8988T (cell line): Measurements from ENCODE around the gene GRHPR.
"Not testable (repeated sequence)": the region's sequence is repeated elsewhere in the genome, so short reads cannot be mapped to it uniquely, and the experiment has no call there.

Experiments
- DNase-seq: peaks from one replicate; pipeline ENCODE4 v3.0.0; 2011

The GRHPR gene

DNA sequence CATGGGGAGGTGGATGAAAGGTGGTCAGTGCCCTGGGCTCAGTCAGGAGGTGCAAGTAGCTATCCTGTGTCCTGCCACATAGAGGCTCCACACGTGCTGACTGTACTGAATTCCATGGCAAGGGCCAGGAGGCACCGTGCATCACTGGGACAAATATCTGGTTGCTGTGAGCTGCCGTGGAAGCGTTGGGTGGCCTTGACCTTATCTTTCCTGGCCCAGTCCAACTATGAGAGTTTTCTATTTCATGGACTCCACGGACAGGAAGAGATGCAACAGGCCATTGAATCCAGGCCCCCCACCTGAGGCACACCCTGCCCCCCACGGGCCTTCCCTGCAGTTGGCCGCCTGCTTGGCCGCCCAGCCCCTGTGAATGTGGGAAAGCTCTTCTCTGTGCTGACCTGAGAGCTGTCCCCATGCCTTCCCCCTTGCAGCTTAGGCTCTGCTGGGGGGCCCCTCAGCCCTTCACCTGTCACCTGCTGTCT is 1.7 kb downstream of the GRHPR start:
- no peak for DNase-seq

DNA sequence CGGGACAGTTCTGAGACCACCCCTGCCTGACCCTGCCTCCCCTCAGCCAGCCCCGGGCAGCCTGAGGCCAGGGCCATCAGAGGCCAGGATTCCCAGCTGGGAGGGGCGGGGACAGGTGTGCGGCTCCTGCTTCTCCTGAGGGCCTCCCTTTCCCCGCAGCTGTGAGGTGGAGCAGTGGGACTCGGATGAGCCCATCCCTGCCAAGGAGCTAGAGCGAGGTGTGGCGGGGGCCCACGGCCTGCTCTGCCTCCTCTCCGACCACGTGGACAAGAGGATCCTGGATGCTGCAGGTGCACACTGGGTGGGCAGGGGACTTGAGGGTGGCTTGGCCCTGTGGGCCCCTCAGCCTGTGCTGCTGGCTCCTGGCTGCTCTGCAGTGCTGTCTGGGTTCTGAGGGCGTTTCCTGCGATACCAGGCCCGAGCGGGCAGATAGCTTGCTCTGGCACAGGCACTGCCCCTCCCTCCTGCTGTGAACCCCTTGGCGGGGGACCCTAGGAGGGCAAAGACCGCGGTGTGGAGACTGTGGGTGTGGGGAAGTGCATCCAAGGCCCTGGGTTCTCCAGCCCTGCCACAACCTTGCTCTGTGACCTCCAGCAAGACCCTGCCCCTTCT is 2.3 kb downstream of the GRHPR start:
- DNase-seq, result no peak

DNA sequence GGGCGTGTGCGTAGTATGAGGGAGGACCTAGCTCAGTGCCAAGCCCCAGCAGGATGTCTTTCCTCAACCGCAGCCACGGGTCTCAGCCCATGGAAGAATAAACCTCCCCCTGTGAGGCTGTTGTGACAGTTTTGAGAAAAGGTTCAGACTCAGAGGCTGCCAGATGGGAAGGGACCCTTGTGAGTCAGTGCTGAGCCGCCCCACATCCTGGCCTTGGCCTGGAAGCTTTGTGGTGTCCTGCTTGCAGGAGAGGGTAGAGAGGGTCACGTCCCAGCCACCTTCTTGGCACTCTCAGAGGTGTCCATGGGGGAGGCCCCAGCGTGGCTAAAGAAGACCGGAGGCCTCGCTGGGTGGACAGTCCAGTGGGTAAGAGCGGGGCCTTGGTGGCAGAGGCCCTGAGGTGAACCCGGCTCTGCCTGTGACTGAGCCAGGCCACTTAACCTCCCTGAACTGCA is 2.8 kb downstream of the GRHPR start:
- DNase-seq, result no peak

DNA sequence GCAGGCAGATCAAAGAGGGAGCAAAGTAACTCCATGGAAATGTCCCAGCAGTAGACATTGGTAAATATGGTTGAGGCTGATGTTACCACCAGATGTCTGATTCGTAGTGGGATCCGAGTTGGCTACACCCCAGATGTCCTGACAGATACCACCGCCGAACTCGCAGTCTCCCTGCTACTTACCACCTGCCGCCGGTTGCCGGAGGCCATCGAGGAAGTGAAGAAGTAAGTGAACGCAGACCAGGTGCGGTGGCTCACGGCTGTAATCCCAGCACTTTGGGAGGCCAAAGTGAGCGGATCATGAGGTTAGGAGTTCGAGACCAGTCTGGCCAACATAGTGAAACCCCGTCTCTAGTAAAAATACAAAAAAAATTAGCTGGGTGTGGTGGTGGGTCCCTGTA is 3.9 kb downstream of the GRHPR start:
- not testable (repeated sequence) for DNase-seq

DNA sequence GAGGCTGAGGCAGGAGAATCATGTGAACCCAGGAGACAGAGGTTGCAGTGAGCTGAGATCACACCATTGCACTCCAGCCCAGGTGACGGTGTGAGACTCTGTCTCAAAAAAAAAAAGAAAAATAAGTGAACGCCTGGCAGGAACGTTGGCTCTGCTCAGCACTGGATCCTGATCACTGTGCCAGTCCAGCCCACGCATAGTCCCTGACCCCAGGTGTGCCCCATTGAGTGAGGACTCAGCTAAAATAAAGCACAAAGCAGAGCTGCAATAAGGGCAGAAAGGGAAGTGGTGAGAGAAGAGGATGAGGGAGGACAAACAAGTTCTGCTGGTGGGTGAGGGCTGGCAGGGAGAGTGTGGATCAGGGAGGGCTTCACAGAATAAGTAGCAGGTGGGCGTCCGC is 4.3 kb downstream of the GRHPR start:
- no peak for DNase-seq

DNA sequence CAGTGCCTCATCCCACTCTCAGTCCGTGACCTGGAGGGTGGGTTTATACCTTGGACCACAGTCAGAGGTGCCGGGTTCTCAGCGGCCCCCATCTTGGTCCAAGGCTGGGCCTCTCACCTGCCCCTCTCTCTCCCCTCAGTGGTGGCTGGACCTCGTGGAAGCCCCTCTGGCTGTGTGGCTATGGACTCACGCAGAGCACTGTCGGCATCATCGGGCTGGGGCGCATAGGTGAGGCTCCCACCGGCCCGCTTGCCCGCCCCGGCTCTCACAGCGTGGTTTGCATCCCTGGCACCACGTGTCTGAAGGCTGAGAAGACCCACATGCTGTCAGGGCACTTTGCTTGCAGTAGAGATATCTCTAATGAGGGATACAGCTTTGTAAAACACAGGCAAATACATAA is 5.8 kb downstream of the GRHPR start:
- DNase-seq, result no peak

DNA sequence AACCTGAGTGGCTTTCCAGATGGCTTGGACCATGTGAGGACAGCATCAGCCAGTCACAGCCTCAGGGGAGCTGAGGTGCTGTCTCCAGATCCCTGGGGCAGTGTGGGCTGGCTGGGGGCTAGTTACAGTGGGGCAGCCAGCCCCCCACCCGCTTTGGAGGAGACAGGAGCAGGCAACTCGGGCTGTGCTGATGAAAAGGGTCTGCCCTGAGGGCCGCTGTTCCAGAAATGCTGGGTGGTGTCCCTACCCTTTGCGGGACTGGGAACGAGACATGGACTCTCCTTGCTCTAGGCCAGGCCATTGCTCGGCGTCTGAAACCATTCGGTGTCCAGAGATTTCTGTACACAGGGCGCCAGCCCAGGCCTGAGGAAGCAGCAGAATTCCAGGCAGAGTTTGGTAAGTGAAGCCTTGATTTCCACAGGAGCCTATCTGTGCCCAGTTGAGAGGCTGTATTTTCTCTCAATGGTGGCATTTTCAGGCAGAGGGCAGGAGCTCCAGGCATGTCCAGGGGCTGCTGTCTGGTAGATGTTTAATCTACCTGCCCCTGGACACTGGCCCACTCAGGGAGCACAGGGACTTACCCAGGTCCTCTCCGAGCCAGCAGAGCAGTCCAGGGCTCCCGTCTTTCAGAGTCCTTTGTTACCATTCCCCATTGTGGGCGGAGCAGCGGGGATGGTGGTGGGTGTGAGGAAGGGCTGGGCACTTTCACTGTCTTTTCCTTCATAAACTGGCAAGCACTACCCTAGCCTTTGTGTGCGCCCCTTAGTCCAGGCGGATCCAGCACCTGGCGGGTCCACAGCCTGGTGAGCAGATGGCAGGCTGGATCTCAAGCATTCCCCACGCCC is 7.2 kb downstream of the GRHPR start:
- DNase-seq, result no peak

DNA sequence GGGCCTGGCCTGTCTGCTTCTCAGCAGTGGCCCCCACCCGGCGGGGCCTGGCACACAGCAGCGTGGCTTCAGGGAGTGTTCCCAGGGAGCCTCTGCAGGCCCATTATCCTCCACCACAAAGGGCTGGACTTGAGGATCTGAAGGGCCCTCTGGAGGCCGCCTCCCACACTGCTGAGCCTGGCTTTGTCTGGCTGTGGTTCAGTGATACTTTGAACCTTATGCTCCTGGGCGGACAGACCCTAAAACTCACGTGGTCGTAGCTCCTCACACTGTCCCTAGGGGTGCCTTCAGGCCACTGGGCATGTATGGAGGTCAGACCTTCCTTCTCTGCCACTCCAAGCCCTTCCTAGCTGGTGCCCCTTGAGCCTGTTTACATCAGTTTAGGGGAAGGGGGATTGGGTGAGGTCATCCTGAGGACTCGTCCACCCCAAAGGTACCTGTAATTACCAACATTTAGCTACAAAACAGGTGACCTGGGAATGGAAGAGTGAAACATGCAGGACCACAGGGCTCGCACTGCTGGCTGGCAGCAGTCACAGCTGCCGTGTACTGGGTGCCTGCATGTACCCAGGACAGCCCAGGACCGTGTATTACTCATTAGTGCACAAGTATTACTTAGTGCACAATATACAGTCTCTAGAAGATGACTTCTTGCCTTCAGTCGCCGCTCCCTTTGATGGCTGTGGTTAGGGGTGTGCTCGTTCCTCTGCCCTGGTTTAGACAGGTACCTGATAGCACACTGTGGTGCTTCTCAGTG is 8.5 kb downstream of the GRHPR start:
- DNase-seq, result no peak

DNA sequence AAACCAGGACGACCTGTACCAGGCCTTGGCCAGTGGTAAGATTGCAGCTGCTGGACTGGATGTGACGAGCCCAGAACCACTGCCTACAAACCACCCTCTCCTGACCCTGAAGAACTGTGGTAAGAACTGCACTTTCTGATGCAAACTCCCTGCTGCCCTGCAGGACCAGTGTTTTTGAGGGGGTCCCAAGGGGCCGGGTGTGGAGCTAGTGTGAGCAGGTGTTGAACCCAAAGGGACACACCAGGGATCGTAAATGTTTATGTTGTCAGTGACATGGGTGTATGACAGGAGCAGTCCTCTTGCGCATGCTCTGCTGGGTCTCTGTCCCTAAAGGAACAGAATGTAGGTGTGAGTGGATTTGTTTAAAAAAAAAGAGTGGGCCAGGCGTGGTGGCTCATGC is 9.5 kb downstream of the GRHPR start:
- DNase-seq, result no peak

DNA sequence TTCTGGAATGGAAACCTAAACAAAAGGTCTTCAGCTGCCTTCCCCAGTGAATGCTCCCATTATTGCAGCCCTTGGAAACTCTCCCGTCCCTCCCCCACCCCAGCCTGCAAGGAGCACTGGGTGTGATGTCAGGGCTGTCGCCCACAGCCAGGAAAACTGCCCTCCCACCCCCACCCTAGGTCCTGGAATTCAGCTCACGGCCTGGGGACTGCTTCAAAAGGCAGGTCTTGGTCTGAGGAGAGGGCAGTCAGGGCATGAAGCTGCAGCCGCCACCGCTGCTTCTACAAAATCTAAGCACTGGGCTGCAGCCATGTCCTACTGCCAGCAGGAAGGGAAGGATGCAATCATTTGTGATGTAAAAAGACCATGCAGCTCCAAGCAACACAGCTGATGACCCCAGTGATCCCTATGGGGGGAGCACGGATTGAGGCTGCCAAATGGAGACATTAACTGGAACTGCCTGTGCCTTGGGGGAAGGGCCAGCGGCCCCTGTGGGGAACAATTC is 11.4 kb downstream of the GRHPR start:
- no peak for DNase-seq

DNA sequence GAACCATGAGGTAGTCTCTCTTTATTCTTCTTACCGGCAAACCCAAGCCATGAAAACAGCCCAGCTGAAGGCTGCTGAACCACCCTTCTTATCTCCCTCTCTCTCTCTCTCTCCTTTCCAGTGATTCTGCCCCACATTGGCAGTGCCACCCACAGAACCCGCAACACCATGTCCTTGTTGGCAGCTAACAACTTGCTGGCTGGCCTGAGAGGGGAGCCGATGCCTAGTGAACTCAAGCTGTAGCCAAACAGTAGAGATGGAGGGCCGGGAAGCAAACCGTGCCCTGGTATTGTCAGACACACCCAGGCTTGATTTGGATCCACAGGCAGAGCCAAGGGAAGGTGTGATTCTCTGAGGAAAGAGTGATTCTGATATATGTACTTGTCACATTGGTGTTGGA is 14.0 kb downstream of the GRHPR start:
- DNase-seq, result no peak

DNA sequence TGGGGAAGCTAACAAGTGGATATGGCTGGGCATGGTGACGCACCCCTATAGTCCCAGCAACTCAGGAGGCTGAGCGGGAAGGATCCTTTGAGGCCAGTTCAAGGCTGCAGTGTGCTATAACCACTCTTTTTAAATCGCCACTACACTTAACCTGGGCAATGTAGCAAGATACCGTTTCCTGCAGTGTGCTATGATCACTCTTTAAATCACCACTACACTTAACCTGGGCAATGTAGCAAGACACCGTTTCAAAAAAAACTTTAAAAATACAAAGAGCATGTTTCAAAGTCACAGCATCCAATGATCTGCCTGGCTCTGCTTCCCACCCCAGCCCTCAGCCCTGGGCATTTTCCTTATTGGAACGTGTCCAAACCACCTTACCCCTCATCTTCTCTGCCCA is 14.5 kb downstream of the GRHPR start:
- no peak for DNase-seq

DNA sequence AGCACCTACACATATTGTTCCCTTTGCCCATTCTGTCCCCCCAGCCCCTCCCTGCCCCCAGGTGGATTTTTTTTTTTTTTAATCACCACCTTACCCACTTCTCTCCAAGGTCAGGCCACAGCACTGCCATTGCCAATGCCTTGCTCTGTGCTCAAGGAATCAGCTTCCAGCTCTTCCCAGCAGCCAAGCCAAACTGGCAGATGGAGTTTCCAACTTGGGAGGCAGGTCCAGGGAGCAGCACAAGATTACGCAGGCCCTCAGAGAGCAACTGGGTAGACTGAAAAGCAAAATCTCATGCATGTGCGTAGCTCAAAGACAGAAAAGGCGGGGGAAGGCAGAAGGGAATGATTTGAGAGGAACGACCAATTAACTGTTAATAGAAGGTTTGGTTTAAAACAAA is 15.1 kb downstream of the GRHPR start:
- no peak for DNase-seq

DNA sequence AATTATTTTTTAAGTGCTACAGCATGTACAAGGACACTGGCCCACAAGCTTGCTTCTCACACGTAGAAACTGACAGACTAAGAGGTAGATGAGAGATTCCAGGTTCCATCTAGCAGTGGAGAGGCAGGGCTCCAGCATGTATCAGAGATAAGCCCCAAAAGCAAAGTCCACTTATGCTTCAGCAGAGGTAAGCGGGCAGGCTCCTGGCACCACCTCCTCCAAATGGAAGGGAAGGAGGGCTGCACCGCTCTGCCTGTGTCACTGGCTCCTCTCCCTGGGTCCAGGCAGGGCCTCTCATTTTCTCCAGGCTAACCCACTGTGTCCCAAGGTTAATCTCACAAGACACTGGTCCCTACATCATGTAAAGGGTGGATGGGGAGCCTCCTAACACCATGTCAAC is 15.9 kb downstream of the GRHPR start:
- DNase-seq, result no peak

DNA sequence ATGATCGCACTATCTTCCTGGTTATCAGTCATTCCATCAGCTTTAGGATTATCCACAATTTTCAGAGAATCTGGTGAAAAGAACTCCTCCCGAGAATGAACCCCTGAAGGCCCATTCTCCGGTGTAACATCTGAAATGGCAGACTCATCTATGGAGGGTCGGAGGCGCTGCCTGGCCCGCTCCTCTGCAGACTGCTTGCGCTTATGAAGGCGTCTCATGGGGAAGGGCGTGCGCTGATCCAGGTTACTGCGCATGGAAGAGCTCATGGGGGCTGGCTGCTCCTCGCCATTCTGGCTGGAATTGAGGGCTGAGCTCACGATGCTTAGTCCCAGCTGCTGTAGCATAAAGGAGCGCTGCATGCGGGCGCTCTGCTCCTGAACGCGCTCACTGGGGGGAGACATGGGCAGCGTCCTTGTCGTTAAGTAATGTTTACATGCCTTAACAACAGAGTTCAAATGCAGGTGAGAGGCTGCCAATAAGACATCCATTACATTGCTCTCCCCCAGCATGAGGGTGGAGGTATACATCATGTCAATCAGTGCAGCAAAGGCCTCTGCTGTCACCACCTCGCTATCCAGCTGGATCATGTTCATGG is 19.4 kb downstream of the GRHPR start:
- DNase-seq, result no peak

DNA sequence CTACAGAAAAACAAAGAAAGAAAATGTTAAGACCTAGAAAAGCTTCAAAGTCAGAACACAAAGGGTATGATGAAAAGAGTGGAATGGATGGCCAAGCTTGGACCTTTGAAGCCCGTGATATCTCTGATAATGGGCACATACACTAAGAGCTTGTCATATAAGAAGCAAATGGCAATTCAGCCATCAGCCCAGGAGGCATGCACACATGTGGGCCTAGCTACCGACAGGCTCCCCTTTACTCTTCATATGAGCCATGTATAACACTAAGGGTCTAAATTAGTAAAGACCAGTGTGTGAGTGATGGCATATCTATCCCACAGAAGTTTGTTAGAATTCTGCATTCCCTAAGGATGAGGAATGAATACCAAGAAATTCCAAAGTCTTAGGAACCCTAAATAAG is 20.1 kb downstream of the GRHPR start:
- no peak for DNase-seq

DNA sequence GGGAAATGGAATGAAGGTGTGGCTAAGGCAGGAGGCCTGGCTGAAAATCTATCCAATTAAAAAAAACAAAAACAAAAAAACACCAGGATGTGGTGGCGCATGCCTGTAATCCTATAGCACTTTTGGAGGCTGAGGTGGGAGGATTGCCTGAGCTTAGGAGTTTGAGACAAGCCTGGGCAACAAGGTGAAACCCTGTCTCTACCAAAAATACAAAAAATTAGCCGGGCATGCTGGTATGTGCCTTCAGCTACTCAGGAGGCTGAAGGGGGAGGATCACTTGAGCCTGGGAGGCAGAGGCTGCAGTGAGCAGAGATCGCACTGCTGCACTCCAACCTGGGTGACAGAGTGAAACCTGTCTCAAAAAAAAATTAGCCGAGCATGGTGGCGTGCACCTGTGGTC is 21.1 kb downstream of the GRHPR start:
- DNase-seq, result no peak

DNA sequence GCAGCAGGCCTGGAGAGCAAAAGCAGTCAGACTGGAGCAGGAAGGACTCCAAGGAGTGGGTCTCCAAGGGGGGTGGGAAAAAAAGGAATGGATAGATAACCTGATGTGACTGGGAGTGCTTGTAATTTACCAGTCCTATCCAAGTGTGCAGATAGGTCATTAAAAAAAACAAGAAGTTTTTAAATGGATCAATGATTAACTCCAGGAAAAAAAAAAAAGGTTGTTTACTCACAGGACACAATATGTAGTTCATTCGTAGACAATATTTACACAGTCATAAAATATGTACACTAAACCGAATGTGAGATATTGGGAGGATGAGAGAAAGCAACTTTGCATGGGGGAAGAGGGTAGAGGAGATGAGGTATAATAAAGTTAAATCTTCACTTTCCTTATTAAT is 22.4 kb downstream of the GRHPR start:
- no peak for DNase-seq

DNA sequence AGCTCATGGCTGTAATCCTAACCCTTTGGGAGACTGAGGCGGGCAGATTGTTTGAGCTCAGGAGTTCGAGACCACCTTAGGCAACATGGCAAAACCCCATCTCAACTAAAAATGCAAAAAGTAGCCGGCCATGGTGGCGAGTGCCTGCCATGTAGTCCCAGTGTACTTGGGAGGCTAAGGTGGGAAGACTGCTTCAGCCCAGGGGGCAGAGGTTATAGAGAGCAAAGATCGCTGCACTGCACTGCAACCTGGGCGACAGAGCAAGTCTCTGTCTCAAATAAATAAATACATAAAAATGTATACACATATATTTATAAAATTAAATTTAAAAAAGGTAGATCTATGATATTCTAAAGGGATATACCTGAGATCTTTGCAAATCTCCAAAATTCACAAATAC is 23.3 kb downstream of the GRHPR start:
- DNase-seq, result no peak

DNA sequence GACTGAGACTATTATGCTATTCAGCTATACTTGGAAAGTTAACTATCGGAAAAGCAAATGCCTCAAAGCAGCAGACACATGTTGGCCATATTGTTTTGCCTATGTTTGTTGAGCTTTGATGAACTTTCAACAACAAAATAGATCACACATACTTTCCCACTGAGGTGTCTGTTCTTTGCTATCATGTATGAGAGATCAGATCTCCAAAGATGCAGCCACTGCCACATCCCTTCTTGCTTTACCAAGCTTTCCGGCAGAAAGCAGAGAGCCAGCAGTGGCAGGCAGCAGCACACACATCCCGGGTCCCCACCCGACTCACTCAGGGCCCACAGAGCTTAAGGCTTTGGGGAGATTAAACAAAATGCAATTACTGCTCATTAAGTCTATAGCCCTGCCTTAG is 23.9 kb downstream of the GRHPR start:
- DNase-seq, result no peak

DNA sequence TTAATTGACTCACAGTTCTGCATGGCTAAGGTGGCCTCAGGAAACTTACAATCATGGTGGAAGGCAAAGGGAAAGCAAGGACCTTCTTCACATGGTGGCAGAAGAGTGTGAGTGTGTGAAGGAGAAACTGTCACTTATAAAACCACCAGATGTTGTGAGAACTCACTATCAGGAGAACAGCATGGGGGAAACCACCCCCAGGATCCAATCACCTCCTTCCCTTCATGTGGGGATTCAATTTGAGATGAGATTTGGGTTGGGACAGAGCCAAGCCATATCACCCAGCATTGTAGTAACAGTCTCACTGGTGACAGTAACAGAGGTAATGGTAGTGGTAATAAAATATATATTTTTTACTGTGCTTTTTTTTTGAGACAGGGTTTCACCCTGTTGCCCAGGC is 24.6 kb downstream of the GRHPR start:
- DNase-seq, result no peak

DNA sequence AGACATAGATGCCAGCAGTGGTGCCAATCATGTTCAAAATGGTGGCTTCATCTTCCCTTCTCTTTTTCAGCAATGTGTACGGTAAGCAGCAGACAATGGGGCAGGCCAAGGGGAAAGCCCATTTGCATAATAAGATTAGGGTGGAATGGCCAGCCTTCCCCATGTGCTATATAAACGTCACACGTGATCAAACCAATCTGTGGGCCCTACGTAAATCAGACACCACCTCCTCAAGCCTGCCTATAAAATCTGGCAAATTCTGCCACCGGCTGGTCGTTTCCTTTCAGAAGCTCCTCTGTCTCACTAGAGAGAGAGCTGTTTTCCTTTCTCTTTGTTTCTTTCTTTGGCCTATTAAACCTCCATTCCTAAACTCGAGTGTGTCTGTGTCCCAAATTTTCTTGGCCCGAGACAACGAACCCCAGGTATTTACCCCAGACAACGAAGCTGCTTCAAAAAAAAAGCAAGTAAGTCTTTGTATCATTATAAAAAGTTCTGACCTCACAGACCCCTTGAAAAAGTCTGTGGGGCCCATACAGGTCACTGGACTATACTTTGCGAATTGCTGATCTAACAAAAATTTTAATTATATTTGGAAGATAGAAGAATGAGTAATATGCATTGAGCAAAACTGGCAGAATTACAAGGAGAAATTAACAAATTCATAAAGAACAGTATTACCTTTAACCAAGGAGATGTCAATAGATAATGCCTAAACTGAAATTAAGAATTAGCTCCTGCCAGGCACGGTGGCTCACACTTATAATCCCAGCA is 27.6 kb downstream of the GRHPR start:
- DNase-seq, result no peak
